IMR-90 (cell line): ENCODE data around the gene CBL. TPM values are rescaled to one million over a fixed set of nuclear protein-coding genes. Genes with fewer than 3 reads are reported as not detected.
A peak's percentile ranks its signal among the peaks of the same experiment; 100 is the strongest.

ENCODE experiments used
- ATAC-seq: fragments of 200-7000 bp; cut with Tn5 transposase; 2 replicates; pipeline ENCODE4 v1.9.1; 2020; ENCODE audit warnings: low read depth, mild to moderate bottlenecking, moderate library complexity
- BruUV-seq: library from RNA; stranded (reverse); fragments of 400-500 nt; replicated peaks from 2 replicates; lab custom pipeline; 2021; lab: Mats Ljungman, UMichigan
- CTCF ChIA-PET: fragments of 300-600 bp; formaldehyde crosslinking; extraction: SDS; loops from one replicate; lab custom pipeline; 2021; ENCODE audit warnings: antibody characterized with exemption; lab: Yijun Ruan, JAX
- POLR2A ChIA-PET: fragments of 300-600 bp; sonication (Branson Sonifier 250); formaldehyde crosslinking; loops from one replicate; lab custom pipeline; 2022; ENCODE audit warnings: antibody characterized with exemption; ENCODE audit not compliant: unreplicated experiment; lab: Charles Lee
- DNase-seq: peaks from one replicate; pipeline ENCODE4 v3.0.0; 2013
- H2AFZ ChIP-seq: replicated peaks from 2 replicates; pipeline ENCODE3; 2013; ENCODE audit warnings: low read length, mild to moderate bottlenecking; ENCODE audit not compliant: poor library complexity
- H2AK5ac ChIP-seq: 2 replicates; pipeline ENCODE4 v1.6.1; 2013; ENCODE audit warnings: low read depth, low read length, inconsistent platforms
- H2AK9ac ChIP-seq: replicated peaks from 2 replicates; pipeline ENCODE3; 2013; ENCODE audit warnings: mild to moderate bottlenecking, low read depth, low read length, moderate library complexity; ENCODE audit not compliant: poor library complexity
- H2BK120ac ChIP-seq: 2 replicates; pipeline ENCODE4 v1.6.1; 2013; ENCODE audit warnings: low read depth, low read length, inconsistent platforms
- H2BK15ac ChIP-seq: 3 replicates; pipeline ENCODE4 v1.6.1; 2013; ENCODE audit warnings: low read depth, low read length, inconsistent platforms
- H2BK20ac ChIP-seq: 2 replicates; pipeline ENCODE4 v1.6.1; 2013; ENCODE audit warnings: low read depth, mild to moderate bottlenecking, inconsistent platforms, low read length, moderate library complexity
- H2BK5ac ChIP-seq: 2 replicates; pipeline ENCODE4 v1.6.1; 2013; ENCODE audit warnings: mild to moderate bottlenecking, low read depth, low read length, inconsistent platforms; ENCODE audit not compliant: poor library complexity, severe bottlenecking
- H3K14ac ChIP-seq: replicated peaks from 2 replicates; pipeline ENCODE4 v1.6.1; 2013; ENCODE audit warnings: low read depth, low read length, inconsistent platforms
- H3K18ac ChIP-seq: 2 replicates; pipeline ENCODE4 v1.6.1; 2013; ENCODE audit warnings: low read depth, low read length, control low read depth
- H3K23ac ChIP-seq: 2 replicates; pipeline ENCODE4 v1.6.1; 2013; ENCODE audit warnings: low read depth, low read length, inconsistent platforms
- H3K27ac ChIP-seq: 2 replicates; pipeline ENCODE4 v1.5.1; 2013; ENCODE audit warnings: mild to moderate bottlenecking, control low read depth, low read length; ENCODE audit not compliant: insufficient read depth
- H3K27me3 ChIP-seq: 2 replicates; pipeline ENCODE4 v1.6.1; 2013; ENCODE audit warnings: low read length; ENCODE audit not compliant: control insufficient read depth, insufficient read depth
- H3K36me3 ChIP-seq: 2 replicates; pipeline ENCODE4 v1.6.1; 2013; ENCODE audit warnings: low read length, mixed read lengths; ENCODE audit not compliant: control insufficient read depth, insufficient read depth
- H3K4ac ChIP-seq: 2 replicates; pipeline ENCODE4 v1.6.1; 2013; ENCODE audit warnings: low read depth, low read length, inconsistent platforms
- H3K4me1 ChIP-seq: 2 replicates; pipeline ENCODE4 v1.6.1; 2013; ENCODE audit warnings: low read length, mixed read lengths; ENCODE audit not compliant: control insufficient read depth, insufficient read depth
- H3K4me2 ChIP-seq: 2 replicates; pipeline ENCODE4 v1.6.1; 2013; ENCODE audit warnings: low read depth, mild to moderate bottlenecking, control low read depth, low read length, moderate library complexity
- H3K4me3 ChIP-seq: 2 replicates; pipeline ENCODE4 v1.5.1; 2013; ENCODE audit warnings: low read depth, mild to moderate bottlenecking, control low read depth, low read length, moderate library complexity; ENCODE audit not compliant: insufficient read depth
- H3K56ac ChIP-seq: 2 replicates; pipeline ENCODE4 v1.6.1; 2013; ENCODE audit warnings: low read length, inconsistent platforms; ENCODE audit not compliant: insufficient read depth; ENCODE audit errors: extremely low read depth
- H3K79me1 ChIP-seq, 2 experiments: 2 replicates each; pipeline ENCODE4 v1.6.1; 2013; ENCODE audit warnings: low read length in 2 of 2, inconsistent platforms in 1 of 2, low read depth in 1 of 2
- H3K9ac ChIP-seq: 2 replicates; pipeline ENCODE4 v1.6.1; 2013; ENCODE audit warnings: low read depth, low read length, control low read depth
- H3K9me1 ChIP-seq: 2 replicates; pipeline ENCODE4 v1.6.1; 2013; ENCODE audit warnings: low read length, inconsistent platforms; ENCODE audit not compliant: insufficient read depth
- H3K9me3 ChIP-seq: 2 replicates; pipeline ENCODE4 v1.6.1; 2013; ENCODE audit warnings: low read length; ENCODE audit not compliant: control insufficient read depth, insufficient read depth
- H4K20me1 ChIP-seq: 2 replicates; pipeline ENCODE4 v1.6.1; 2013; ENCODE audit warnings: low read length, inconsistent platforms; ENCODE audit not compliant: insufficient read depth
- H4K5ac ChIP-seq: 2 replicates; pipeline ENCODE4 v1.6.1; 2013; ENCODE audit warnings: mild to moderate bottlenecking, low read depth, low read length, control low read depth
- H4K8ac ChIP-seq, 2 experiments: 2 replicates each; pipeline ENCODE4 v1.6.1; 2013; ENCODE audit warnings: low read depth in 2 of 2, low read length in 2 of 2, control low read depth in 1 of 2, inconsistent platforms in 1 of 2
- H4K91ac ChIP-seq: 2 replicates; pipeline ENCODE4 v1.6.1; 2013; ENCODE audit warnings: low read depth, low read length, inconsistent platforms; ENCODE audit not compliant: insufficient read depth
- BHLHE40 ChIP-seq: fragments of 150-350 bp; IDR thresholded peaks from 2 replicates; pipeline ENCODE4 v1.6.1; 2016; ENCODE audit warnings: mild to moderate bottlenecking, low read depth, low read length
- CEBPB ChIP-seq: IDR thresholded peaks from 2 replicates; pipeline ENCODE4 v1.6.1; 2012; ENCODE audit warnings: low read depth, low read length, improper control_type of control experiment
- CHD1 ChIP-seq: IDR thresholded peaks from 2 replicates; pipeline ENCODE4 v1.6.1; 2012; ENCODE audit warnings: low read depth, low read length, improper control_type of control experiment
- FOS ChIP-seq: fragments of 150-350 bp; IDR thresholded peaks from 2 replicates; pipeline ENCODE4 v1.6.1; 2016; ENCODE audit warnings: low read depth, low read length
- MAFK ChIP-seq: IDR thresholded peaks from 2 replicates; pipeline ENCODE4 v1.6.1; 2012; ENCODE audit warnings: low read depth, low read length, improper control_type of control experiment
- MAZ ChIP-seq: IDR thresholded peaks from 2 replicates; pipeline ENCODE4 v1.6.1; 2012; ENCODE audit warnings: low read depth, mild to moderate bottlenecking, low read length, improper control_type of control experiment, moderate library complexity, borderline replicate concordance
- MXI1 ChIP-seq: IDR thresholded peaks from 2 replicates; pipeline ENCODE4 v1.6.1; 2012; ENCODE audit warnings: low read depth, mild to moderate bottlenecking, low read length, moderate library complexity, borderline replicate concordance
- NFE2L2 ChIP-seq: fragments of 150-350 bp; IDR thresholded peaks from 2 replicates; pipeline ENCODE4 v1.6.1; 2016; ENCODE audit warnings: low read depth, mild to moderate bottlenecking, low read length
- POLR2A ChIP-seq: IDR thresholded peaks from 2 replicates; pipeline ENCODE4 v1.6.1; 2012; ENCODE audit warnings: mild to moderate bottlenecking, low read depth, low read length
- RAD21 ChIP-seq: IDR thresholded peaks from 2 replicates; pipeline ENCODE4 v1.6.1; 2012; ENCODE audit warnings: low read length, improper control_type of control experiment
- RCOR1 ChIP-seq: IDR thresholded peaks from 2 replicates; pipeline ENCODE4 v1.6.1; 2012; ENCODE audit warnings: mild to moderate bottlenecking, low read length, improper control_type of control experiment; ENCODE audit not compliant: insufficient replicate concordance
- RFX5 ChIP-seq: IDR thresholded peaks from 2 replicates; pipeline ENCODE4 v1.8.0; 2012; ENCODE audit warnings: low read depth, mild to moderate bottlenecking, low read length, moderate library complexity
- WGBS, 2 experiments: methylation state at CpG; one replicate each; pipeline versions ENCODE4 v1.1.5 to v1.1.7; 2013; ENCODE audit warnings: missing lambda C conversion rate in 2 of 2; ENCODE audit not compliant: insufficient read length in 1 of 2; ENCODE audit errors: extremely low coverage in 2 of 2; 5-methylcytosine and 5-hydroxymethylcytosine counted together
- dilution Hi-C: fragments of 300-500 bp; cut with HindIII; formaldehyde crosslinking; loops from one replicate; pipeline ENCODE4 v1.14.3; 2018; ENCODE audit warnings: low sequenced_read_pairs; ENCODE audit not compliant: unreplicated experiment
- in situ Hi-C: fragments of 300-500 bp; cut with MboI; formaldehyde crosslinking; loops from 3 replicates; pipeline ENCODE4 v1.14.3; 2019; ENCODE audit warnings: low sequenced_read_pairs, inconsistent platforms, mixed read lengths
- intact Hi-C: fragments of 100-400 bp; cut with micrococcal nuclease; formaldehyde crosslinking; loops from 2 replicates; pipeline ENCODE4 v1.10.0; 2022
- polyA plus RNA-seq, 3 experiments: library from polyadenylated mRNA; depleted of rRNA; stranded (reverse); fragments of >200 nt; gene quantifications; 2 replicates each; pipeline ENCODE4 v1.2.3, GENCODE V29; 2012; ENCODE audit warnings: low replicate concordance in 1 of 3
- total RNA-seq: library from RNA; depleted of rRNA; stranded (reverse); fragments of >200 nt; gene quantifications from 2 replicates; pipeline ENCODE4 v1.2.3, GENCODE V29; 2012
- TF ChIP-seq, protein P1 (sequence below): fragments of 150-350 bp; IDR thresholded peaks from 2 replicates; pipeline ENCODE4 v1.6.1; 2016; ENCODE audit warnings: low read depth, mild to moderate bottlenecking, low read length, moderate library complexity, borderline replicate concordance
- TF ChIP-seq, protein P2 (sequence below): conservative IDR thresholded peaks from 2 replicates; pipeline ENCODE4 v1.5.1; 2012; ENCODE audit warnings: mild to moderate bottlenecking, low read depth, low read length, improper control_type of control experiment
- TF ChIP-seq, protein P3 (sequence below): fragments of 150-350 bp; IDR thresholded peaks from 2 replicates; pipeline ENCODE4 v1.6.1; 2017; ENCODE audit warnings: mild to moderate bottlenecking, antibody characterized with exemption, low read length, low read depth

CBL gene
- total and polyA plus RNA-seq, 2 of the 4 experiments (the other 2 are of a cell fraction), result 6.1 to 11.8 TPM

DNA sequence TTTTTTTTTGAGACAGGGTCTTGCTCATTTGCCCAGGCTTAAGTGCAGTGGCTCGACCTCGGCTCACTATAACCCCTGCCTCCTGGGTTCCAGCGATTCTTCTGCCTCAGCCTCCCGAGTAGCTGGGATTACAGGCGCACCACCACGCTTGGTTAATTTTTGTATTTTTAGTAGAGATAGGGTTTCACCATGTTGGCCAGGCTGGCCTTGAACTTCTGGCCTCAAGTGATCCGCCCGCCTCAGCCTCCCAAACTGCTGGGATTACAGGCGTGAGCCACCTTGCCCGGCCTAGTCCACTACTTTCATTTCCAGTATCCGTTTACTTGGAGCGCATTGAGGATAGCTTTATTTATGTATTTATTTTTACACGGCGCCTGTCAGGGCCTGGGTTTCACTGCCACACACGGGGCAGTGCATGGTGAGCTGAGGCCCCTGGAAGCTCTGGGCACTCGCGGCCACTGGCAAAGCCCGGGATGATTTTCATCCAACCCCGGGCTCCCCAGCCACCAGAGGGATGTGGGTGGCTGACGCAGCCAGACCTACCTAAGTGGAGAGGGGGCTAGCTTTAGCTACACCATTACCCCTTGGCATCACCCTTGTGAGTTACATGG, 116.9 kb downstream of the CBL start:
- H3K23ac ChIP-seq, result no peak overlapping the region
- no peak overlapping the region; a peak in 1 of 4 replicates for H4K8ac ChIP-seq
- no peak overlapping the region for H3K18ac ChIP-seq
- H3K9me1 ChIP-seq, result peaks cover 17% of the 10 kb centered on the region
- H2BK15ac ChIP-seq, result 0 out of 3 replicates have a peak overlapping the region, but pooled peaks have one; percentile 57
- POLR2A ChIA-PET, result no interaction called here
- in situ Hi-C loops, result no loop called here
- peak overlapping the region; percentile 11 for H2AK9ac ChIP-seq
- H3K9ac ChIP-seq, result no peak overlapping the region
- WGBS, 2 experiments, result 100% methylated on average over 1 of the region's 20 CpGs; no CpG with 5 or more reads in 1 of the 2 experiments
- DNase-seq (no peak), ATAC-seq (no peak)
- no TSS peak for BruUV-seq
- H3K56ac ChIP-seq, result no peak overlapping the region
- no peak overlapping the region for H3K4me3 ChIP-seq
- H3K27me3 ChIP-seq, result no peaks in the 10 kb centered on the region
- no peak overlapping the region for H4K5ac ChIP-seq
- H3K4me1 ChIP-seq, result peaks cover 29% of the 10 kb centered on the region
- H2AFZ ChIP-seq, result peak overlapping the region; percentile 56
- intact Hi-C loops, result loop anchor here (2.0 to 5.0 kb wide), 3 partner anchors 118 to 230 kb away; partner anchors contain the start of gene ABCG4
- H2AK5ac ChIP-seq, result peak overlapping the region; percentile 78; the same call in 1 of the 2 replicates
- no peak overlapping the region for H2BK5ac ChIP-seq
- H2BK20ac ChIP-seq, result no peak overlapping the region; the same call in 1 of the 2 replicates
- H3K14ac ChIP-seq, result no peak overlapping the region
- H3K27ac ChIP-seq, result no peak overlapping the region
- H4K20me1 ChIP-seq, result no peaks in the 10 kb centered on the region
- H3K4ac ChIP-seq, result no peak overlapping the region
- dilution Hi-C loops, result no loop called here
- H3K9me3 ChIP-seq, result no peaks in the 10 kb centered on the region
- no peak overlapping the region for H4K91ac ChIP-seq
- H2BK120ac ChIP-seq, result no peak overlapping the region
- no peak overlapping the region for H3K4me2 ChIP-seq
- no peaks in the 10 kb centered on the region for H3K36me3 ChIP-seq
- peaks cover 0 to 21% of the 10 kb centered on the region in 2 experiments; a peak in 3 of 4 replicates for H3K79me1 ChIP-seq
- CTCF ChIA-PET, result interaction anchor here (0.8 to 2.1 kb wide), 5 partner anchors 15 to 117 kb away, joined by 3 to 16 read pairs (median 5); partner anchors contain the start of gene CBL
- TF ChIP-seq POLR2A, result no peak
- TF ChIP-seq CEBPB, result no peak
- no peak for TF ChIP-seq BHLHE40
- TF ChIP-seq, protein P1, sequence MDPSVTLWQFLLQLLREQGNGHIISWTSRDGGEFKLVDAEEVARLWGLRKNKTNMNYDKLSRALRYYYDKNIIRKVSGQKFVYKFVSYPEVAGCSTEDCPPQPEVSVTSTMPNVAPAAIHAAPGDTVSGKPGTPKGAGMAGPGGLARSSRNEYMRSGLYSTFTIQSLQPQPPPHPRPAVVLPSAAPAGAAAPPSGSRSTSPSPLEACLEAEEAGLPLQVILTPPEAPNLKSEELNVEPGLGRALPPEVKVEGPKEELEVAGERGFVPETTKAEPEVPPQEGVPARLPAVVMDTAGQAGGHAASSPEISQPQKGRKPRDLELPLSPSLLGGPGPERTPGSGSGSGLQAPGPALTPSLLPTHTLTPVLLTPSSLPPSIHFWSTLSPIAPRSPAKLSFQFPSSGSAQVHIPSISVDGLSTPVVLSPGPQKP, result no peak
- TF ChIP-seq, protein P2, sequence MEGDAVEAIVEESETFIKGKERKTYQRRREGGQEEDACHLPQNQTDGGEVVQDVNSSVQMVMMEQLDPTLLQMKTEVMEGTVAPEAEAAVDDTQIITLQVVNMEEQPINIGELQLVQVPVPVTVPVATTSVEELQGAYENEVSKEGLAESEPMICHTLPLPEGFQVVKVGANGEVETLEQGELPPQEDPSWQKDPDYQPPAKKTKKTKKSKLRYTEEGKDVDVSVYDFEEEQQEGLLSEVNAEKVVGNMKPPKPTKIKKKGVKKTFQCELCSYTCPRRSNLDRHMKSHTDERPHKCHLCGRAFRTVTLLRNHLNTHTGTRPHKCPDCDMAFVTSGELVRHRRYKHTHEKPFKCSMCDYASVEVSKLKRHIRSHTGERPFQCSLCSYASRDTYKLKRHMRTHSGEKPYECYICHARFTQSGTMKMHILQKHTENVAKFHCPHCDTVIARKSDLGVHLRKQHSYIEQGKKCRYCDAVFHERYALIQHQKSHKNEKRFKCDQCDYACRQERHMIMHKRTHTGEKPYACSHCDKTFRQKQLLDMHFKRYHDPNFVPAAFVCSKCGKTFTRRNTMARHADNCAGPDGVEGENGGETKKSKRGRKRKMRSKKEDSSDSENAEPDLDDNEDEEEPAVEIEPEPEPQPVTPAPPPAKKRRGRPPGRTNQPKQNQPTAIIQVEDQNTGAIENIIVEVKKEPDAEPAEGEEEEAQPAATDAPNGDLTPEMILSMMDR, result no peak
- no peak for TF ChIP-seq CHD1
- no peak for TF ChIP-seq MXI1
- TF ChIP-seq, protein P3, sequence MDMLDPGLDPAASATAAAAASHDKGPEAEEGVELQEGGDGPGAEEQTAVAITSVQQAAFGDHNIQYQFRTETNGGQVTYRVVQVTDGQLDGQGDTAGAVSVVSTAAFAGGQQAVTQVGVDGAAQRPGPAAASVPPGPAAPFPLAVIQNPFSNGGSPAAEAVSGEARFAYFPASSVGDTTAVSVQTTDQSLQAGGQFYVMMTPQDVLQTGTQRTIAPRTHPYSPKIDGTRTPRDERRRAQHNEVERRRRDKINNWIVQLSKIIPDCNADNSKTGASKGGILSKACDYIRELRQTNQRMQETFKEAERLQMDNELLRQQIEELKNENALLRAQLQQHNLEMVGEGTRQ, result no peak
- no peak for TF ChIP-seq MAFK
- no peak for TF ChIP-seq MAZ
- TF ChIP-seq NFE2L2, result no peak
- no peak for TF ChIP-seq FOS
- TF ChIP-seq RCOR1, result no peak
- TF ChIP-seq RAD21, result no peak
- no peak for TF ChIP-seq RFX5
